HG03469 (cell line): ENCODE measurements around the gene ASPN.

ENCODE experiments used
- ATAC-seq: cut with Tn5 transposase; IDR thresholded peaks from one replicate; pipeline ENCODE4 v1.9.1; 2021; ENCODE audit warnings: mild to moderate bottlenecking, moderate library complexity, moderate number of reproducible peaks; ENCODE audit not compliant: unreplicated experiment

ASPN gene

GRCh38 chr9:92478783-92479182, 3.5 kb downstream of the ASPN start:
- ATAC-seq = no peak

- ATAC-seq = no peak
These were observed 5.3 kb downstream of the ASPN start for GRCh38 chr9:92476962-92477361.

GRCh38 chr9:92474587-92474986, 7.7 kb downstream of the ASPN start:
- ATAC-seq = no peak

GRCh38 chr9:92468206-92468605, 14.1 kb downstream of the ASPN start:
- no peak for ATAC-seq

DNA sequence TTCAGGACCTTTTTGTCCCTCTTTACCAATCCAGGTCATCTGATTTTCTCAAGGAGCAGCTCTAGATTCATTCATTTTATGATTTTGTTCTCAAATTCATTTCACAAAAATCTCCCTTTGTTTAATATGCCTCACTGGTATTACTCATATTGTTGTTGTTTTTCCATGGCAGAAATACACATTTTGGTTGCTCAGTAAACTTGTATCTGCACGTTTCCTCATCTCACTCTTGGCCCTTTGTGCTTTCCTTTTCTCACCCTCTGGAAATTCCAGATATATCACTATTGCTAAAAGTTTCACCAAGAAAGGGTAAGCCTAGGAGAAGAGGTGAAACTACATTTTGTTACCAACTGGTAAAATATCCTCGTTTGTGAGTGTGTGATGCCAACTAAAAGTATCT, 14.8 kb downstream of the ASPN start:
- no peak for ATAC-seq

DNA sequence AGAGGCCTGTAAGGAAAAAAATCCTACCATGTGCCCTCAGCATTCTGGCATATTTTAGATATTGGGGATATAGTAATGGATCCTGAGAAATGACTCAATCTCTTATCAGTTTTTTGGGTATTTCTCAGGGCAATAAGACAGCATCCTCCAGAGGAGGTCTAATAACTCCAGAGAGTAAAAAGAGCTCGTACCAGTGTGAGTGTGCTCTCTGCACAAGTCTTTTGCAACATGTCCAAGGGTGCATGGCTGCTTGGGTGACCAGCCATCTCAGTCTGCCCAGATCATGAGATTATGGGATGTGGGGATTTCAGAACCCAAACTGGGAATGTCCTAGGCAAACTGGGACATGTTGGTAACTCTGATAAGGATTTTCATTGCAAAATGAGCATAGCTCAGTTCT, 15.3 kb downstream of the ASPN start:
- no peak for ATAC-seq

GRCh38 chr9:92463984-92464383, 18.3 kb downstream of the ASPN start:
- ATAC-seq = no peak

- no peak for ATAC-seq
These were observed 18.9 kb downstream of the ASPN start for GRCh38 chr9:92463387-92463786.

GRCh38 chr9:92457576-92457975, 24.7 kb downstream of the ASPN start:
- no peak for ATAC-seq

- ATAC-seq = no peak
These were observed 27.1 kb downstream of the ASPN start for GRCh38 chr9:92455217-92455616.

- ATAC-seq = no peak
These were observed 35.8 kb downstream of the ASPN start for GRCh38 chr9:92446536-92446935.

DNA sequence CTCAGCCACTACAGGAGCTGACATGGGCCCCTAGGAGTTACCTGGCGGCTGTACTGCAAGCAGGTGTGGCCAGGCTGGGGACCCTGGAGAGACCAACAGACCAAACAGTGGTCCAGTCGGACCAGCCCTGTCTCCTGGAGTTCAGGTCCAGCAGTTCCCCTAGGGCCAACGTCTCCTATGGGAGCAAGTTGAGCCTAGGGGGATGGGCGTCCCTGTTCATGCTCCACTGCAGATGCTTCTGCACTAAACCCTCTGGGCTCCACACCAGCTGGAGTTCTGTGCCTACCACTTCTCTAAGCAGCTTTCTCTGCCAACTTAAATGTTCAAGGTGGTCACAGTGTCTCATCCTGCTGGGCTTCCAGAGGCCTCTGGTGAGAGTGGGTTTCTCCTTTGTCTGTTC, 37.5 kb downstream of the ASPN start:
- no peak for ATAC-seq

DNA sequence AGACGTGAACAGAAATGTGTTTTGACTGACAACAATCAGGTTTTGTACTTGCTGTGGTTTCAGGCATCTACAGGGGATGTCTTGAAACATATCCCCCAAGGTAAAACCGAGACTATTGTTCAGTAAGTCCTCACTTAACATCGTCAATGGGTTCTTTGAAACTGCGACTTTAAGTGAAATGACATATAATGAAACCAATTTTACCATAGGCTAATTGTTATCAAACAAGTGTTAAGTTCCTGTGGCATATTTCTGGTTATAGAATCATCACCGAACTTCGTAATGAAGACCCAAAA, 41.6 kb downstream of the ASPN start:
- ATAC-seq = no peak

DNA sequence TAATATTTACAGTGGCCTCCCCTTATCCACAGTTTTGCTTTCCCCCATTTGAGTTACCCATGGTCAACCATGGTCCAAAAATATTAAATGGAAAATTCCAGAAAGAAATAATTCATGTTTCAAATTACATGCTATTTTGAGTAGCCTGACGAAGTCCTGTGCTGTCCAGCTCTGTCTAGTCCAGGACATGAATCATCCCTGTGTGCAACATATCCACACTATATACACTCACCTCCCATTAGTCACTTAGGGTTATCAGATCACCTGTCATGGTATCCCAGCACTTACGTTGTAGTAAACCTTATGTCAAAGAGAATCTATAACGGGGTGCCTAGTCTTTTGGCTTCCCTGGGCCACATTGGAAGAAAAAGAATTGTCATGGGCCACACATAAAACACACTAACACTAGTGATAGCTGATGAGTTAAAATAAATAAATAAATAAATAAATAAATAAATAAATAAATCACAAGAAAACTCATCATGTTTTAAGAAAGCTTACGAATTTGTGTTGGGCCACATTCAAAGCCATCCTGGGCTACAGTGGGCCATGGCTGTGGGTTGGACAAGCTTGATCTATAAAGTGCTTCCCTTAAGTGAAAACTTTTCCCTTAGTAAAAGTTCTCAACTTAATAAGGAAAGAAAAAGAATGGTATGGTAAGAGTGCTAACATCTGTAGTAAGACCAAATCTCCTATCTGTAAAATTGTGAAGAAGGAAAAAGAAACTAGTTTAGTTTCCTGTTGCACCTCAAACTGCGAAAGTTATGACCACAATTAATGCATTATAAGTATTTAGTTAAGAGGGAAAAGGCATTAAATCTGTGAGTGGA, 42.2 kb downstream of the ASPN start:
- ATAC-seq = no peak

DNA sequence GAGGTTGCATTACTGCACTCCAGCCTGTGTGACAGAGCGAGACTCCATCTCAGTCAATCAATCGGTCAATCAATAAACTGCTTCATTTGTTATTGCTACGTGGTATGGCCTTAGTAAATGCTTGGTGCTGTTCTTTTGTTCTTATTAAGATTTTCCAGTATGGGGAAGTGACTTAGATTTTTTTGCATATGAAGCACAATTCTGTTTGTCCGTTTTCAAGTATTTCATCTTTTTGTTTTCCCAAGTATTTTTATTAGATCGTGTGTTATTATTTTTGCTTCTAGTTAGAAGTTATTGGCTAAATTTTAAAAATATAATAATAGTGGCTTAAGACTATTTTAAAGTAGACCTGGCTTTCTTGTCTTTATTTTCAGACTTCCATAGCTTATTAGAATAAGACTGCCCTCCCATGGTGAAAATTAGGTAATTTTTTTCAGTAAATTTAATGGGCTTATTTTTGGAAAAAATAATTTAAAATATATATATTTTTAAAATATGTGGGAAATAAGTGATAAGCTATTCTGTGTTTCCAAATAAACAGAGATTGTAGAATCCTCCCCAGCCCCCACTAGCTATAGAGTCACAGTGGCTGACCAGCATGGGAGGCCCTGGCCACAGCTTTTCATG, 43.3 kb downstream of the ASPN start:
- ATAC-seq = no peak

DNA sequence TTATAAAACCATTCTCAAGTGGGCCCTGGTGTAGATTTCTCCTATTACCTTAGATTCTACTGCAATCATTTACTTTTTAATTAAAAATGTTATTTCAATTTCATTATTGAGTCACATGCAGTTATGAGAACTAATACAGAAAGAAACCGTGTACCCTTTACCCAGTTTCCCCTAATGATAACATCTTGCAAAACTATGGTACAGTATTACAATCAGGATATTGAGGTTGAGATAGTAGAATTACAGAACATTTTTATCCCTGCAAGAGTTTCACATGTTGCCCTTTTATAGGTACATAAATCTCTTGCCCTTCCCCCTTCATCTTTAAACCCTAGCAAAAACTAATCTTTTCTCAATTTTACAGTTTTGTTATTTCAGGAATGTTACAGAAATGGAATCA, 47.0 kb downstream of the ASPN start:
- ATAC-seq = no peak

DNA sequence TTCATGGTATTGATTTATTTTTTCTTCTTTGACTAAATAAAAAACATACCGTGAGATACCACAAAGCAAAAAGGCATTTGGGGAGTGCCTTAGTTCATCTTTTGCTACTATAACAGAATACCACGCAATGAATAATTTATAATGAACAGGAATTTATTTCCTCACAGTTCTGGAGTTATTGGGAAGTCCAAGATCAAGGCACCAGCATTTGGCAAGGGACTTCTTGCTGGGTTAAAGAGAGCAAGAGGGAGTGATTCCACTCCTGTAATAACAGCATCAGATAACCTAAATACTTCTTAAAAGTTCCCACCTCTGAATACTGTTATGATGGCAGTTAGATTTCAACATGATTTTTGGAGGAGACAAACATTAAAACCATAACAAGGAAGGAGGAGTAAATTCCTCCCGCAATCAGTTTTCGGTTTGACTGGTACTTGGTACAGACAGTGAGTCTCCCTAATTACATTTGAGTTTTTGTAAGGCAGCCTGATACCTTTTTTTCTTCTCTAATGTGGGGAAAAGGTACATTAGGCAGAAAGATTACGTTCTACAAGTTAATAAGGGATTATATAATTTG, 49.2 kb downstream of the ASPN start:
- ATAC-seq = no peak

DNA sequence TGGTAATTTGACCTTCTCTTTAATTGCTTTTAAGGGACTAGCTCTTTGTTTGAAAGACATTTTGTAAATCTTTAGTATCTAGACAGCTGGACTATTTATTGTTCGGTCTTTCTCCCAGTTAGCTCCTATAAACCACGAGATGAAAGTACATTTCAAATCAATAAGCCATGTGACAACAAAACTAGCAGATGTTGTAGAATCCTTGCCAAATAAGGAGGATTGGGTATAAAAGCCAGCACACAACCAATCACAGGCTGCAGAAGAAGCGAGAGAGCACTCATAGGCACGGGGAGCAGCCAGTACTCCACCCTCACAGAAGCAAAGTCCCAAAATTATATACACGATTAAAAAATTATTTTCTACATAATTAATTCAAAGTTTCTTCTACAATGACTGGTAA, 50.0 kb downstream of the ASPN start:
- no peak for ATAC-seq

GRCh38 chr9:92429836-92430235, 52.5 kb downstream of the ASPN start:
- no peak for ATAC-seq

GRCh38 chr9:92426501-92427145, 55.7 kb downstream of the ASPN start:
- ATAC-seq = no peak

DNA sequence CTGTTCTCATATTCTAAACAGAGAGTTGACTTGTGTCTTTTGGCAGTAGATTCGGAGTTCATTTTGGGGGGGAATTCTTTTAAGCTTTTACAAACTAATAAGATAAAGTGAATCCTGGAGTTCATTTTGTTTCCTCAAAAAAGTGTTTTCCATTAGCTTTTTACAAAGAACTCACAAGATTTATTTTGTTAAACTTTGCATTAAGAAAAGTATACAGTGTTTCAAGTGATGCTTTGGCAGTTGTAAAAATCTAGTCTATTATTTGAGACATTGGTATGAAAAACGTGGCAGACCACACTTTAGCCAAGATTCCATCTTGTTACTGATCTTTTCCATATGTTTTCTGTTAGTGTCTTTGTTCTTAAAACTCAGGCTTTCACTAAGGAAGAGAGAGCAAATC, 56.8 kb downstream of the ASPN start:
- ATAC-seq = no peak

DNA sequence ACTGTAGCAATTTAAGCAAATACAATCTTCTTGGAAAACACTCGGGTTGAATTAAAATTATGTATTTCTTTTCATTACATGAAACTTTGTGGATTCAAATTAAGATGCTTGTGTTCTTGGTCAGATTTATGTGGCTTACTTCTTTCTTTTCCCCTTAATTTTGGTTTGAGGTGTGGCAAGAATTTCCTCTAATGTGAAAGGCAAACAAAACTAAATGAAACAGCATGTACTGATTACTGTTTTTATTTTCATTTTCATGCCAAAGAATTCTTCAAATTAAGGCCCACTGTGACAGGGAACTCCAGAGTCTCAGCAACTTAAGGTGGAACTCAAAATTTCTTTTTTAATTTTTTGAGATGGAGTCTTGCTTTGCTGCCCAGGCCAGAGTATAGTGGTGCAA, 58.0 kb downstream of the ASPN start, which contains the start of gene OMD:
Gene OMD, minus strand, starts transcription at position 132 of the 400 bp plus-strand sequence. CDS start 6,913 bp downstream, outside the sequence.
- no peak for ATAC-seq
